OCI-LY7 (cell line): ENCODE results near the gene LRRC2. TPM values are rescaled to one million over a fixed set of nuclear protein-coding genes. Genes with fewer than 3 reads are reported as not detected.

Experiments
- BruUV-seq: library from RNA; stranded (reverse); fragments of 400-500 nt; replicated peaks from 2 replicates; lab custom pipeline; 2021; lab: Mats Ljungman, UMichigan
- CTCF ChIA-PET: fragments of 300-600 bp; sonication (Branson Sonifier 250); formaldehyde crosslinking; loops from one replicate; lab custom pipeline; 2022; ENCODE audit warnings: antibody characterized with exemption; ENCODE audit not compliant: unreplicated experiment; lab: Charles Lee
- POLR2A ChIA-PET: fragments of 300-600 bp; sonication (Branson Sonifier 250); formaldehyde crosslinking; loops from one replicate; lab custom pipeline; 2022; ENCODE audit warnings: antibody characterized with exemption; lab: Charles Lee
- DNase-seq: peaks from one replicate; pipeline ENCODE4 v3.0.0-alpha.2; 2015; ENCODE audit warnings: low spot score
- H2AFZ ChIP-seq: fragments of 200-600 bp; sonication (generic), shearing (Covaris generic); 2 replicates; pipeline ENCODE4 v1.6.1; 2014; ENCODE audit warnings: mild to moderate bottlenecking, antibody characterized with exemption, low read length, moderate library complexity
- H3K27ac ChIP-seq: fragments of 200-600 bp; sonication (generic); 2 replicates; pipeline ENCODE4 v1.5.1; 2014; ENCODE audit warnings: mixed run types, low read depth, mild to moderate bottlenecking, moderate library complexity, low read length, inconsistent platforms; ENCODE audit not compliant: poor library complexity, severe bottlenecking
- H3K36me3 ChIP-seq: fragments of 200-600 bp; sonication (generic); 2 replicates; pipeline ENCODE4 v1.6.1; 2014; ENCODE audit warnings: mild to moderate bottlenecking, antibody characterized with exemption, low read length, moderate library complexity, mixed read lengths; ENCODE audit not compliant: insufficient read depth
- H3K4me1 ChIP-seq: fragments of 200-600 bp; sonication (generic); 2 replicates; pipeline ENCODE4 v1.5.1; 2014; ENCODE audit warnings: mild to moderate bottlenecking, low read length; ENCODE audit not compliant: insufficient read depth, poor library complexity, severe bottlenecking
- H3K4me2 ChIP-seq: fragments of 200-600 bp; sonication (generic); 2 replicates; pipeline ENCODE4 v1.6.1; 2014; ENCODE audit warnings: mild to moderate bottlenecking, low read length
- H3K4me3 ChIP-seq: fragments of 200-600 bp; sonication (generic); 2 replicates; pipeline ENCODE4 v1.5.1; 2014; ENCODE audit warnings: mild to moderate bottlenecking, low read depth, low read length; ENCODE audit not compliant: poor library complexity, severe bottlenecking
- H3K79me2 ChIP-seq: fragments of 200-600 bp; sonication (generic); 2 replicates; pipeline ENCODE4 v1.6.1; 2016; ENCODE audit warnings: low read depth, mild to moderate bottlenecking, low read length, moderate library complexity, mixed read lengths; ENCODE audit not compliant: insufficient read depth
- H3K9me2 ChIP-seq: fragments of 200-600 bp; sonication (generic); 2 replicates; pipeline ENCODE4 v1.6.1; 2016; ENCODE audit warnings: mild to moderate bottlenecking, low read length, mixed read lengths; ENCODE audit not compliant: insufficient read depth
- H3K9me3 ChIP-seq: fragments of 200-600 bp; sonication (generic); 2 replicates; pipeline ENCODE4 v1.6.1; 2014; ENCODE audit warnings: mild to moderate bottlenecking, mixed run types, low read length, mixed read lengths
- H4K20me1 ChIP-seq: fragments of 200-600 bp; sonication (generic); 2 replicates; pipeline ENCODE4 v1.6.1; 2014; ENCODE audit warnings: mild to moderate bottlenecking, antibody characterized with exemption, low read length, moderate library complexity, mixed read lengths; ENCODE audit not compliant: insufficient read depth
- CTCF ChIP-seq: fragments of 200-600 bp; sonication (generic); conservative IDR thresholded peaks from 2 replicates; pipeline ENCODE4 v1.5.1; 2014; ENCODE audit warnings: mild to moderate bottlenecking, antibody characterized with exemption, low read length, moderate library complexity, mixed read lengths
- EZH2phosphoT487 ChIP-seq: fragments of 200-600 bp; sonication (generic); IDR thresholded peaks from 2 replicates; pipeline ENCODE4 v1.6.1; 2018; ENCODE audit warnings: low read depth, borderline replicate concordance, mild to moderate bottlenecking, mixed run types, antibody characterized with exemption, low read length, moderate library complexity, mixed read lengths
- intact Hi-C: fragments of 100-400 bp; cut with micrococcal nuclease; formaldehyde crosslinking; loops from one replicate; pipeline ENCODE4 v1.10.0; 2022; ENCODE audit not compliant: unreplicated experiment
- total RNA-seq, 2 experiments: library from RNA; depleted of rRNA in 1 of 2; stranded (reverse); fragments of >200 nt in 1 of 2; shearing (Covaris generic) in 1 of 2; gene quantifications; 2 replicates each; pipeline ENCODE4 v1.2.3, GENCODE V29; 2014 to 2022

The LRRC2 gene
- total RNA-seq, 2 experiments from 2014 or later: 1.9 to 2.0 TPM

GRCh38 chr3:46497556-46498265, 68.4 kb downstream of the LRRC2 start, which contains the start of gene RTP3:
Gene RTP3 (plus strand): TSS chr3:46497976. CDS start chr3:46498063, 87 bp downstream.
- intact Hi-C loops: no loop called here
- DNase-seq: no peak
- no peaks in the 10 kb centered on the region for H3K9me2 ChIP-seq
- H3K36me3 ChIP-seq: no peaks in the 10 kb centered on the region
- peaks cover 77% of the 10 kb centered on the region for H3K4me1 ChIP-seq
- BruUV-seq: no TSS peak
- H2AFZ ChIP-seq: peak within 1 kb of the TSS; percentile 5; the same call in 1 of the 2 replicates
- no peaks in the 10 kb centered on the region for H3K79me2 ChIP-seq
- H3K4me3 ChIP-seq: no peak within 1 kb of the TSS
- ChIA-PET POLR2A (interaction anchor here (0.9 to 7.8 kb wide), 8 partner anchors 10 to 55 kb away, joined by 3 to 70 read pairs (median 8); no protein-coding TSS in a partner anchor), CTCF (interaction anchor here (1.1 kb wide), 1 partner anchor 28 kb away, joined by 3 read pairs; no protein-coding TSS in a partner anchor)
- TF ChIP-seq EZH2phosphoT487 (no peak), CTCF (no peak)
- H3K4me2 ChIP-seq: peak within 1 kb of the TSS; percentile 38
- no peaks in the 10 kb centered on the region for H4K20me1 ChIP-seq
- no peaks in the 10 kb centered on the region; the same call in 1 of the 2 replicates for H3K9me3 ChIP-seq
- H3K27ac ChIP-seq: no peak within 1 kb of the TSS

- Histone ChIP-seq H3K9me3 (no peaks in the 10 kb centered on the region; the same call in 1 of the 2 replicates), H3K4me1 (peaks cover 77% of the 10 kb centered on the region), H3K36me3 (no peaks in the 10 kb centered on the region), H3K4me2 (peak overlapping the region; percentile 38), H2AFZ (peak overlapping the region; percentile 5; the same call in 1 of the 2 replicates), H3K9me2 (no peaks in the 10 kb centered on the region), H4K20me1 (no peaks in the 10 kb centered on the region), H3K27ac (no peak overlapping the region), H3K79me2 (no peaks in the 10 kb centered on the region), H3K4me3 (no peak overlapping the region)
- ChIA-PET CTCF (interaction anchor here (0.7 to 1.2 kb wide), 5 partner anchors 28 to 133 kb away, joined by 3 to 4 read pairs (median 3); no protein-coding TSS in a partner anchor), POLR2A (interaction anchor here (1.0 to 7.8 kb wide), 6 partner anchors 19 to 55 kb away, joined by 3 to 70 read pairs (median 11); no protein-coding TSS in a partner anchor)
- intact Hi-C loops: no loop called here
- DNase-seq: peak; percentile 72
- TF ChIP-seq EZH2phosphoT487 (no peak), CTCF (peak; percentile 85)
- no TSS peak for BruUV-seq
Measured at GRCh38 chr3:46496746-46497555, 69.2 kb downstream of the LRRC2 start.
